GM13976 (cell line): ENCODE data around the gene ARAP2.

Experiments
- DNase-seq: peaks from one replicate; pipeline ENCODE4 v3.0.0; 2012; ENCODE audit warnings: low spot score
- in situ Hi-C: fragments of 300-500 bp; cut with MboI; formaldehyde crosslinking; loops from one replicate; pipeline ENCODE4 v1.12.0; 2022; ENCODE audit warnings: low sequenced_read_pairs, mixed read lengths, inconsistent platforms; ENCODE audit not compliant: unreplicated experiment
- TF ChIP-seq, protein P1 (sequence below): IDR thresholded peaks from 2 replicates; pipeline ENCODE4 v1.5.1; 2012; ENCODE audit warnings: borderline replicate concordance, mild to moderate bottlenecking; ENCODE audit not compliant: insufficient read depth; ENCODE audit errors: extremely low read depth, missing control alignments, control extremely low read depth

ARAP2 gene

GRCh38 chr4:36141186-36141585 lies 103.1 kb downstream of the ARAP2 start:
- DNase-seq: no peak
- in situ Hi-C loops: no loop called here
- TF ChIP-seq, protein P1, sequence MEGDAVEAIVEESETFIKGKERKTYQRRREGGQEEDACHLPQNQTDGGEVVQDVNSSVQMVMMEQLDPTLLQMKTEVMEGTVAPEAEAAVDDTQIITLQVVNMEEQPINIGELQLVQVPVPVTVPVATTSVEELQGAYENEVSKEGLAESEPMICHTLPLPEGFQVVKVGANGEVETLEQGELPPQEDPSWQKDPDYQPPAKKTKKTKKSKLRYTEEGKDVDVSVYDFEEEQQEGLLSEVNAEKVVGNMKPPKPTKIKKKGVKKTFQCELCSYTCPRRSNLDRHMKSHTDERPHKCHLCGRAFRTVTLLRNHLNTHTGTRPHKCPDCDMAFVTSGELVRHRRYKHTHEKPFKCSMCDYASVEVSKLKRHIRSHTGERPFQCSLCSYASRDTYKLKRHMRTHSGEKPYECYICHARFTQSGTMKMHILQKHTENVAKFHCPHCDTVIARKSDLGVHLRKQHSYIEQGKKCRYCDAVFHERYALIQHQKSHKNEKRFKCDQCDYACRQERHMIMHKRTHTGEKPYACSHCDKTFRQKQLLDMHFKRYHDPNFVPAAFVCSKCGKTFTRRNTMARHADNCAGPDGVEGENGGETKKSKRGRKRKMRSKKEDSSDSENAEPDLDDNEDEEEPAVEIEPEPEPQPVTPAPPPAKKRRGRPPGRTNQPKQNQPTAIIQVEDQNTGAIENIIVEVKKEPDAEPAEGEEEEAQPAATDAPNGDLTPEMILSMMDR: no peak

GRCh38 chr4:36140421-36140820 lies 103.9 kb downstream of the ARAP2 start:
- TF ChIP-seq, protein P1: no peak
- in situ Hi-C loops: no loop called here
- DNase-seq: no peak

GRCh38 chr4:36138220-36138619 lies 106.1 kb downstream of the ARAP2 start:
- in situ Hi-C loops: no loop called here
- no peak for DNase-seq
- TF ChIP-seq, protein P1: no peak

DNA sequence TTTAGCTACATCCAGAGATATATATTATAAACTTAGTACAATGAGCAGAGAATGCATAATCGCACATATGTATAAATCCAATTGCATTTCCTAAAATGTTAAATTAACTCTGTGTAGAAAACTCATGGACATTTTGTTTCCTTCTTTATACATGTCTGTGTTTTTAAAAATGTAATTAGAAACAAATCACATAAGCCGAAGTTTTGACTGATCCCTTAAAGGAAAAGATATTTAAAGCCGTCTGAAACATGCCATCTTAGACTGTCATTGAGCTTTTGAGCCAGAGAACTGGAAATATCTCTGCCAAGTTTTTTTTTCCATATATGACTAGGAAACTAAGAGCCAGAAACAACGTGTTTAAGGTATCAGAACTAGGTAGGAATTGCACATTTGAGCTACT lies 107.0 kb downstream of the ARAP2 start:
- TF ChIP-seq, protein P1: no peak
- in situ Hi-C loops: no loop called here

GRCh38 chr4:36133658-36134057 lies 110.7 kb downstream of the ARAP2 start:
- in situ Hi-C loops: no loop called here
- no peak for DNase-seq
- TF ChIP-seq, protein P1: no peak

More for the DNA sequence above, 107.0 kb downstream of the ARAP2 start:
- no peak for DNase-seq

GRCh38 chr4:36133086-36133485 lies 111.2 kb downstream of the ARAP2 start:
- in situ Hi-C loops: no loop called here
- no peak for DNase-seq
- TF ChIP-seq, protein P1: no peak

- no peak for DNase-seq
- in situ Hi-C loops: no loop called here
- TF ChIP-seq, protein P1: no peak
Observed at GRCh38 chr4:36130641-36131040, 113.7 kb downstream of the ARAP2 start.
